Activated CD8-positive, alpha-beta T cell treated with anti-CD3 and anti-CD28 coated beads for 36 hours (primary cell): ENCODE results near the gene RFNG. TPM values are rescaled to one million over a fixed set of nuclear protein-coding genes. Genes with fewer than 3 reads are reported as not detected.

Source experiments
- ATAC-seq: fragments of 200-7000 bp; cut with Tn5 transposase; one replicate; pipeline ENCODE4 v1.10.0; 2021; ENCODE audit warnings: mild to moderate bottlenecking, moderate library complexity
- CTCF ChIA-PET: fragments of 350-600 bp; sonication (Branson Sonifier 250); formaldehyde crosslinking; loops from one replicate; lab custom pipeline; 2021; ENCODE audit warnings: antibody characterized with exemption; lab: Charles Lee
- POLR2A ChIA-PET: fragments of 350-600 bp; sonication (Branson Sonifier 250); formaldehyde crosslinking; loops from one replicate; lab custom pipeline; 2021; ENCODE audit warnings: antibody characterized with exemption; lab: Charles Lee
- DNase-seq: peaks from one replicate; pipeline ENCODE4 v3.0.0-alpha.2; 2020
- H3K27ac Mint-ChIP-seq: one replicate; pipeline ENCODE4 v1.8.0; 2021; ENCODE audit warnings: mild to moderate bottlenecking, mixed read lengths
- H3K27me3 Mint-ChIP-seq: one replicate; pipeline ENCODE4 v1.8.0; 2021; ENCODE audit warnings: mixed read lengths
- H3K36me3 Mint-ChIP-seq: one replicate; pipeline ENCODE4 v1.8.0; 2021; ENCODE audit warnings: low read depth, mixed read lengths
- H3K4me1 Mint-ChIP-seq: one replicate; pipeline ENCODE4 v1.8.0; 2021; ENCODE audit warnings: low read depth, mixed read lengths
- H3K4me3 Mint-ChIP-seq: one replicate; pipeline ENCODE4 v1.8.0; 2021; ENCODE audit warnings: mild to moderate bottlenecking, moderate library complexity, mixed read lengths
- H3K9me3 Mint-ChIP-seq: one replicate; pipeline ENCODE4 v1.8.0; 2021; ENCODE audit warnings: mixed read lengths
- intact Hi-C: fragments of 100-400 bp; cut with micrococcal nuclease; formaldehyde crosslinking; loops from one replicate; pipeline ENCODE4 v1.10.0; 2022
- total RNA-seq, 2 experiments: library from RNA; stranded (reverse); gene quantifications; one replicate each; pipeline ENCODE4 v1.2.3, GENCODE V29; 2021
- TF ChIP-seq, protein P1 (sequence below): fragments of 200-600 bp; IDR thresholded peaks from one replicate; pipeline ENCODE4 v1.8.0; 2022; ENCODE audit warnings: antibody characterized with exemption, mild to moderate bottlenecking

Gene RFNG
- total RNA-seq, 2 experiments from 2014 or later = 14.2 to 15.3 TPM

DNA sequence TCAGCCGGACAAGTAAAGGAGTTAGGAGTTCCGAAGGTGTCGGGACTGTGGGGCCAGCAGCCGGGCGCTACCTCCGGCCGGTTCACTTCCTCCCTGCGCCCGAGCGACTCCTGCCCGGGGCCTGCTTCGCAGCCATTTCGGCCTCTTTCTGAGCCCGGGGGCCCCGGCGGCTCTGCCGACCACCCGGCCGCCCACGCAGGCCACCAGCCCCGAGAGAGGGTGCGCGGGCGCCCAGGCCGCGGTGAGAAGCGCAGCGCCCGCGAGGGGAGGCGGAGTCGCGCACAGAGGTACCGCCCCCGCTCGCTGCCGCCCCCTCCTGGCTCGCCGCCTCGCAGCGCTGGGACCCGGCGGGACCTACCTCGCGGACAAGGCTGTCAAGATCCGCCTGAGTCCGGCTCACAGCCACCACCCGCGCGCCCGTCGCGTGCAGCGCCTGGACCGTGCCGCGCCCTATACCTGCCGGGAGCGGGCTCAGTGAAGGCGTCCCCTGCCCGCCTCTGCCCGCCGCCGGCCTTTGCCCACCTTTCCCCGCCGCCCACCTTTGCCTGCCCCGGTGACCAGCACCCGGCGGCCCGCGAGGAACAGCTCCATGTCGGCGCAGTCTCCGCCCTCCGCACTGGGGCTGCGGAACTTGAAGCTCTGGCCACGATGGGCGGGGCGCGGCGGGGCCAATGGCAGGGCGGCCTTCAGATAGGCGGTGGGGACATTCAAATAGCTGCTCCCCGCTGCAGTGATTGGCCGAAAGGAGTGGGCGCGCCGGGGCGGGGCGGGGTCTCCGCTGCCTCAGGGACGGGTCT, 14.3 kb downstream of the RFNG start, which contains the start of gene DCXR:
TSS of gene DCXR (minus strand) at position 606 of the 797 bp plus-strand sequence. CDS start at position 591, 15 bp downstream.
- Mint-ChIP-seq H3K36me3 (peaks cover 6% of the 10 kb centered on the region), H3K27me3 (no peaks in the 10 kb centered on the region), H3K4me1 (peaks cover 15% of the 10 kb centered on the region), H3K4me3 (peak within 1 kb of the TSS; percentile 68), H3K9me3 (no peaks in the 10 kb centered on the region), H3K27ac (peak within 1 kb of the TSS; percentile 76)
- POLR2A ChIA-PET = interaction anchor here (0.5 to 1.7 kb wide), 11 partner anchors 12 to 167 kb away, joined by 3 to 5 read pairs (median 3); partner anchors contain the start of gene DUS1L
- intact Hi-C loops = no loop called here
- CTCF ChIA-PET = interaction anchor here (0.6 to 4.5 kb wide), 19 partner anchors 9 to 436 kb away, joined by 3 to 40 read pairs (median 3); partner anchors contain the start of genes CENPX, DUS1L, LRRC45 and NOTUM
- TF ChIP-seq, protein P1, sequence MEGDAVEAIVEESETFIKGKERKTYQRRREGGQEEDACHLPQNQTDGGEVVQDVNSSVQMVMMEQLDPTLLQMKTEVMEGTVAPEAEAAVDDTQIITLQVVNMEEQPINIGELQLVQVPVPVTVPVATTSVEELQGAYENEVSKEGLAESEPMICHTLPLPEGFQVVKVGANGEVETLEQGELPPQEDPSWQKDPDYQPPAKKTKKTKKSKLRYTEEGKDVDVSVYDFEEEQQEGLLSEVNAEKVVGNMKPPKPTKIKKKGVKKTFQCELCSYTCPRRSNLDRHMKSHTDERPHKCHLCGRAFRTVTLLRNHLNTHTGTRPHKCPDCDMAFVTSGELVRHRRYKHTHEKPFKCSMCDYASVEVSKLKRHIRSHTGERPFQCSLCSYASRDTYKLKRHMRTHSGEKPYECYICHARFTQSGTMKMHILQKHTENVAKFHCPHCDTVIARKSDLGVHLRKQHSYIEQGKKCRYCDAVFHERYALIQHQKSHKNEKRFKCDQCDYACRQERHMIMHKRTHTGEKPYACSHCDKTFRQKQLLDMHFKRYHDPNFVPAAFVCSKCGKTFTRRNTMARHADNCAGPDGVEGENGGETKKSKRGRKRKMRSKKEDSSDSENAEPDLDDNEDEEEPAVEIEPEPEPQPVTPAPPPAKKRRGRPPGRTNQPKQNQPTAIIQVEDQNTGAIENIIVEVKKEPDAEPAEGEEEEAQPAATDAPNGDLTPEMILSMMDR = peak; percentile 80
- DNase-seq (peak; percentile 98), ATAC-seq (peak; percentile 95)

DNA sequence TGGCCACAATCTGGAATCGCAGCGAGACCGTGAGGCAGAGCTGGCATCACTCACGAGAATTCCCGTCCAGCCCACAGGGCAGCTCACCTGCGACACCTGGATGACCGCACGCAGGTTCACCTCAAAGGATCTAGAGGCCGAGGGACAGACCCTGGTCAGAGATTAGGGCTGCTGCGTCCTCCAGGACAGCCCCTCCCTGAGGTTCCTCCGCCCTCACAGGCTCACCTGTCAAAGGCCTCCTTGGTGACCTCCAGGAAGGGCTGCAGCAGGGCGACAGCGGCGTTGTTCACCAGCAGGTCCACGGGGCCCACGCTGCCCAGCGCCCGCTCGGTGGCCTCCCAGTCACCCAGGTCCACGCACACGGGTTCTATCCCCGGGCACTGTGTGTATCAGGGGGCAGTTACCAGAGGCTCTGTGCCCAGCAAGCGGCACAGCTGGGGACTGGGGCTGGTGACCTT, 14.9 kb downstream of the RFNG start:
- Mint-ChIP-seq H3K4me1 (peaks cover 15% of the 10 kb centered on the region), H3K4me3 (peak overlapping the region; percentile 68), H3K27ac (no peak overlapping the region), H3K9me3 (no peaks in the 10 kb centered on the region), H3K36me3 (peaks cover 6% of the 10 kb centered on the region), H3K27me3 (no peaks in the 10 kb centered on the region)
- ATAC-seq (no peak), DNase-seq (no peak)
- ChIA-PET POLR2A (interaction anchor here (0.5 to 2.1 kb wide), 6 partner anchors 11 to 196 kb away, joined by 3 to 6 read pairs (median 4); no protein-coding TSS in a partner anchor), CTCF (interaction anchor here (1.3 to 4.5 kb wide), 3 partner anchors 15 to 118 kb away, joined by 3 to 40 read pairs (median 16); partner anchors contain the start of genes CENPX, LRRC45 and NOTUM)
- intact Hi-C loops = no loop called here
- TF ChIP-seq, protein P1 = no peak

DNA sequence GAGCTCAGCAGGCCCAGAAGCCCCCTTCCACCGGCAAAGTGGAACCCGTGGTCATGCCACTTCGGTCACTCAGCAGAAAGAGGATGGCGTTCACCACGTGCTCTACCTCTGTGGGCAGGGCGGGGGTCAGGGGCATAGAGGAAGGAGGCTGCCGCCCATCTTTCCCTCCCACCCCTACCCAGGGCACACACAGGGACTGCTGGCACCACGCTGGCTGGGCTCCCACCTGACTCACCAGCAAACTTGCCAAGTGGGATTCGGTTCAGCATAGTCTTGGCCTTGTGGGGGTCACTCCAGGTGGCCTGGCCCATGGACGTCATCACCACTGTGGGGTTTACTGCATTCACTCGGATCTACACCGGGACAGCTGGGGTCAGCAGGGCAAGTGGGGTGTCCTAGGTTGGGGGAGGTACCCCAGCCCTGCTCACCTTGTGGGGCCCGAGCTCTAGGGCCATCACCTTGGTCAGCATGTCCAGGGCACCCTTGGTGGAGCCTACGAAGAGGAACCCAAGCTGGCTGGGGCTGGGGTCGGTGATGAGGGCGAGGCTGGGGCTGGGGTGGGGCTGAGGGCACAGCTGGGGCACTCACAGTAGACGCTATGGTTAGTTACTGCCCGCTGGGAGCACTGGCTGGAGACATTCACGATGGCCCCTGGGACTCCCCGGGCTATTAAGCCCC, 15.5 kb downstream of the RFNG start:
- no peak for ATAC-seq
- CTCF ChIA-PET = interaction anchor here (1.3 to 4.5 kb wide), 3 partner anchors 15 to 118 kb away, joined by 3 to 40 read pairs (median 7); partner anchors contain the start of genes CENPX and LRRC45
- Mint-ChIP-seq H3K27me3 (no peaks in the 10 kb centered on the region), H3K4me3 (peak overlapping the region; percentile 68), H3K27ac (no peak overlapping the region), H3K4me1 (peaks cover 15% of the 10 kb centered on the region), H3K36me3 (peaks cover 6% of the 10 kb centered on the region), H3K9me3 (no peaks in the 10 kb centered on the region)
- DNase-seq = no peak
- intact Hi-C loops = no loop called here
- TF ChIP-seq, protein P1 = no peak
- POLR2A ChIA-PET = interaction anchor here (0.5 to 2.1 kb wide), 10 partner anchors 10 to 196 kb away, joined by 3 to 6 read pairs (median 3); partner anchors contain the start of genes CENPX and LRRC45

DNA sequence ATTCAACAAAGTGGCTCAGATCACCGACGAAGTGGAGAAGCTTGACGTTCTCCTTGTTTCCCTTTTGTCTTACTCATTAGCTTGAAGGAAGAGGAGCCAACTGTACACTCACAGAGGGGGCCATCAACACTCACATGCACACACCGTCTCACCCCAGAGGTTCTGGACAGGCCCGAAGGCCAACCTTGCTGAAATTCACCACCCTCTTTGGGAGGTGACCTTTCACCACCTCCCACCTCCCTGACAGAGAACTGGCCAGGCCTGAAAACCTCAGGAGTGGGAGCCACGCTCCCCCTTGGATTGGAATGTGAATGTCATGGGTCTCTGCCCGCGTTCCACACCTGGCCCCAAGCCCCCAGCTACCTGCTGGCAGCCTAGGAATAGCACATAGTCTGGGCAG, 16.1 kb downstream of the RFNG start:
- no peak for ATAC-seq
- peaks cover 6% of the 10 kb centered on the region for H3K36me3 Mint-ChIP-seq
- TF ChIP-seq, protein P1 = no peak
- H3K9me3 Mint-ChIP-seq = no peaks in the 10 kb centered on the region
- H3K4me3 Mint-ChIP-seq = peak overlapping the region; percentile 57
- ChIA-PET CTCF (interaction anchor here (1.3 to 4.5 kb wide), 3 partner anchors 14 to 76 kb away, joined by 3 to 40 read pairs (median 7); partner anchors contain the start of genes CENPX and LRRC45), POLR2A (interaction anchor here (1.0 to 2.1 kb wide), 6 partner anchors 10 to 166 kb away, joined by 3 to 6 read pairs (median 4); partner anchors contain the start of genes CENPX and LRRC45)
- peaks cover 16% of the 10 kb centered on the region for H3K4me1 Mint-ChIP-seq
- H3K27me3 Mint-ChIP-seq = no peaks in the 10 kb centered on the region
- H3K27ac Mint-ChIP-seq = no peak overlapping the region
- intact Hi-C loops = no loop called here
- DNase-seq = no peak
